Type B pancreatic cell (in vitro differentiated cells): Measurements from ENCODE around the gene ADGRL2. TPM values are rescaled to one million over a fixed set of nuclear protein-coding genes. Genes with fewer than 3 reads are reported as not detected.

Source experiments
- DNase-seq: peaks from one replicate; pipeline ENCODE4 v3.0.0; 2021; ENCODE audit warnings: mixed read lengths; ENCODE audit not compliant: unreplicated experiment; ENCODE audit errors: extremely low spot score
- H3K27ac Mint-ChIP-seq: 2 replicates; pipeline ENCODE4 v1.8.0; 2021; ENCODE audit warnings: mild to moderate bottlenecking, mixed read lengths
- H3K27me3 Mint-ChIP-seq: 2 replicates; pipeline ENCODE4 v1.8.0; 2021; ENCODE audit warnings: mixed read lengths
- H3K36me3 Mint-ChIP-seq: 2 replicates; pipeline ENCODE4 v1.8.0; 2021; ENCODE audit warnings: mixed read lengths
- H3K4me1 Mint-ChIP-seq: one replicate; pipeline ENCODE4 v1.8.0; 2021; ENCODE audit warnings: mixed read lengths; ENCODE audit not compliant: unreplicated experiment
- H3K4me3 Mint-ChIP-seq: 2 replicates; pipeline ENCODE4 v1.8.0; 2021; ENCODE audit warnings: mild to moderate bottlenecking, mixed read lengths
- H3K9me3 Mint-ChIP-seq: 2 replicates; pipeline ENCODE4 v1.8.0; 2021; ENCODE audit warnings: mixed read lengths
- total RNA-seq: library from RNA; stranded (reverse); gene quantifications from 2 replicates; pipeline ENCODE4 v1.2.1, GENCODE V29; 2021; ENCODE audit warnings: low replicate concordance
- TF ChIP-seq, protein P1 (sequence below): fragments of 200-600 bp; sonication (generic); conservative IDR thresholded peaks from 2 replicates; pipeline ENCODE4 v1.5.0; 2021; ENCODE audit warnings: antibody characterized with exemption, mild to moderate bottlenecking

Gene ADGRL2
- total RNA-seq, 1 donor from 2014 or later = 103 TPM

DNA sequence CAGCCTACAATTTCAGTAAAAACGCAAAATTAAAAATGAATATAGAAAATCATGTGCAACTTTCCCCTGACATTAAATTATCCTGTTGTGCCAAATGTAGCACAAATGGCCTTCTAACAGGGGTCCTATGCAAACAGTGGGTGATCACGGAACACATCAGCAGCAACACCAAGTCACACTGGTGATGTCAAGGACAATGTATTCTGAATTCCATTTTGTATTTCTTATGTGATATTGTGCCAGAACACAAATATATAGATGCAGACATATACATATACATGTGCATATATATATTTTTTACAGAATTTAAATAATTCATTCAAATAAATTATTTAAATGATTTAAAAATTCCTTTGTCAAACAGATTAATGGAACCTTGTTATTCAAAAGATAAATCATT, 8.6 kb upstream of the ADGRL2 start:
- TF ChIP-seq, protein P1, sequence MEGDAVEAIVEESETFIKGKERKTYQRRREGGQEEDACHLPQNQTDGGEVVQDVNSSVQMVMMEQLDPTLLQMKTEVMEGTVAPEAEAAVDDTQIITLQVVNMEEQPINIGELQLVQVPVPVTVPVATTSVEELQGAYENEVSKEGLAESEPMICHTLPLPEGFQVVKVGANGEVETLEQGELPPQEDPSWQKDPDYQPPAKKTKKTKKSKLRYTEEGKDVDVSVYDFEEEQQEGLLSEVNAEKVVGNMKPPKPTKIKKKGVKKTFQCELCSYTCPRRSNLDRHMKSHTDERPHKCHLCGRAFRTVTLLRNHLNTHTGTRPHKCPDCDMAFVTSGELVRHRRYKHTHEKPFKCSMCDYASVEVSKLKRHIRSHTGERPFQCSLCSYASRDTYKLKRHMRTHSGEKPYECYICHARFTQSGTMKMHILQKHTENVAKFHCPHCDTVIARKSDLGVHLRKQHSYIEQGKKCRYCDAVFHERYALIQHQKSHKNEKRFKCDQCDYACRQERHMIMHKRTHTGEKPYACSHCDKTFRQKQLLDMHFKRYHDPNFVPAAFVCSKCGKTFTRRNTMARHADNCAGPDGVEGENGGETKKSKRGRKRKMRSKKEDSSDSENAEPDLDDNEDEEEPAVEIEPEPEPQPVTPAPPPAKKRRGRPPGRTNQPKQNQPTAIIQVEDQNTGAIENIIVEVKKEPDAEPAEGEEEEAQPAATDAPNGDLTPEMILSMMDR = no peak
- H3K36me3 Mint-ChIP-seq = peaks cover 6% of the 10 kb centered on the region
- H3K4me1 Mint-ChIP-seq = no peaks in the 10 kb centered on the region
- H3K27ac Mint-ChIP-seq = no peak overlapping the region
- H3K9me3 Mint-ChIP-seq = no peaks in the 10 kb centered on the region
- DNase-seq = no peak
- no peak overlapping the region for H3K4me3 Mint-ChIP-seq
- H3K27me3 Mint-ChIP-seq = no peaks in the 10 kb centered on the region

- Mint-ChIP-seq H3K4me1 (peaks cover 14% of the 10 kb centered on the region), H3K27me3 (no peaks in the 10 kb centered on the region), H3K36me3 (no peaks in the 10 kb centered on the region), H3K27ac (no peak overlapping the region), H3K4me3 (no peak overlapping the region), H3K9me3 (no peaks in the 10 kb centered on the region)
- DNase-seq = no peak
- TF ChIP-seq, protein P1 = no peak
These were observed 3.0 kb upstream of the ADGRL2 start for GRCh38 chr1:81797701-81798100.

DNA sequence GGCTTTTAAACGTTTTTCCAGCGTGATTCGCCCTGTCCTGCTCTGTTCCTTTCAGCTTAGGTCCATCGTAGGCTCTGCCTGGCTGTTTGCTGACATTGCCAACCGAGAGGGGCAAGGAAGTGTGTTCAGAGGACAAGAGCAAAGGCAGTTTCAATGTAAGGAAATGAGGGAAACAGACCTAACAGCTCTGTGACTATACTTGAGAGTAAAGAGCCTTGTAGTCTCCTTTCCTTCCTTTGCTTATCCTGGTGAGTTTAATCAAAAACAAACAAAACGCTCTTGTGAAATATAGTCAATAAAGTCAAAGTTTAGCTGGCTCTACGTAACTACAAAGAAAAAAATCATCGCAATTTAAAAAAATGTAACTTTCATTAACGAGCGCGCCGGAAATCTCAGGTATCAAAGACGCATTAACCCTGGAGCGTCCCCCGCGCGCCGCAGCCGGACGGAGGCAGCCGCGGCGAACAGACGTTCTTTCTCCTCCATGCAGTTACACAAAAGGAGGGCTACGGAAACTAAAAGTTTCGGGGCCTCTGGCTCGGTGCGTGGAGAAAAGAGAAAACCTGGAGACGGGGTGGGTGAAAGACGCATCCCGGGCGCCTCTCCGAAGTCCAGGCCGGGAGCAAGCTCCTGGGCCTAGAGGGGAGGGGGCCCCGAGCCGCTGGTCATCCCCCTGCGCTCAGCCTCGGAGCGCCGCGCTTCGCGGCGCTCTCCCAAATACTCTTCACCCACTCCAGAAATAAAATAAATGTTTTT, 617 bp upstream of the ADGRL2 start:
- peaks cover 19% of the 10 kb centered on the region for H3K4me1 Mint-ChIP-seq
- TF ChIP-seq, protein P1 = peak; percentile 20
- peak overlapping the region; percentile 96 for H3K4me3 Mint-ChIP-seq
- H3K27ac Mint-ChIP-seq = peak overlapping the region; percentile 97
- no peaks in the 10 kb centered on the region for H3K9me3 Mint-ChIP-seq
- peak; percentile 82 for DNase-seq
- no peaks in the 10 kb centered on the region for H3K36me3 Mint-ChIP-seq
- H3K27me3 Mint-ChIP-seq = no peaks in the 10 kb centered on the region

DNA sequence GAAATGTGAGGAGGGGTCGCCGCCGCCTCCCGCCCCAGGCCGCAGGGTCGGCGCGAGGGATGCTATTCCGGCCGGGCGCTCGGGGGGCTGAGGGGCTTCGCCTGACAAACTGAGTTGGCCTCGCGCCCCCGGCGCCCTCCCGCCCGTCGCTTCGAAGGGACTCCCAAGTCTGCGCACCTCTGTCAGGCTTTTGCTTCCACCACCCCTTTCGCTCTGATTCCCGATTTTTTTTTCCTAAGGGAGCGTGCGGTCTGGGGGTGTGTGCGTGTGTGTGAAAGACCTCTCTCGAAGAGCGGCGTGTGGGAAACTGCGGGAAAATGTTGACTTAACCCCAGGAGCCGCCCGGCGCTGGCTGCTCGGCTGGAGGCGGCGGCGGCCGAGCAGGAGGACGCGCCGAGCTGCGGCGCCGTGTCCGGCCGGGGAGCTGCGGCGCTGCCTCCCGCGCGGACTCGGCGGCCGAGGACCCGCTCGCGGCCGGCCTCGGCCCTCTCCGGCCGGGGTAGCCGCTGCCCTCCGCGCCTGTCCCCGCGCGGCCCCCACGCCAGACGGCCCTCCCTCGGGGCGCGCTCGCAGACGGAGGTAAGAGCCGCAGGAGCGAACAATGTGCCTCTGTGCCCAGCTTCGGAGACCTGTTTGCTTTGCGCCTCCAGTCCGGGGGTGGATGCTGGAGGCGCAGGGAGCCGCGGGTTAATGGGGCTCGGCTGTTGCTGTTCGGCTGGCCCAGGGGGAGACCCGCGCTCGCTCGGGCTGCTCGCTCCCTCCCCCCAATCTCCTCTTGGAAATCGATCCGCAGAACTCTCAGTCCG, 1.1 kb downstream of the ADGRL2 start:
- peak overlapping the region; percentile 98 for H3K4me3 Mint-ChIP-seq
- peak overlapping the region; percentile 97 for H3K27ac Mint-ChIP-seq
- no peaks in the 10 kb centered on the region for H3K9me3 Mint-ChIP-seq
- peak; percentile 74 for DNase-seq
- H3K27me3 Mint-ChIP-seq = no peaks in the 10 kb centered on the region
- TF ChIP-seq, protein P1 = no peak
- H3K36me3 Mint-ChIP-seq = no peaks in the 10 kb centered on the region
- H3K4me1 Mint-ChIP-seq = peaks cover 34% of the 10 kb centered on the region

GRCh38 chr1:81802457-81802706, 1.6 kb downstream of the ADGRL2 start:
- DNase-seq = no peak
- Mint-ChIP-seq H3K4me3 (peak overlapping the region; percentile 98), H3K9me3 (no peaks in the 10 kb centered on the region), H3K27me3 (no peaks in the 10 kb centered on the region), H3K36me3 (no peaks in the 10 kb centered on the region), H3K4me1 (peaks cover 34% of the 10 kb centered on the region), H3K27ac (peak overlapping the region; percentile 88)
- TF ChIP-seq, protein P1 = no peak
